HepG2 (cell line): ENCODE results near the gene PHF19. TPM values are rescaled to one million over a fixed set of nuclear protein-coding genes. Genes with fewer than 3 reads are reported as not detected.

ENCODE experiments used
- ATAC-seq: fragments of 200-7000 bp; cut with Tn5 transposase; 3 replicates; pipeline ENCODE4 v1.9.1; 2020; ENCODE audit warnings: mild to moderate bottlenecking, moderate library complexity
- BruUV-seq: library from RNA; stranded (reverse); fragments of 400-500 nt; replicated peaks from 2 replicates; lab custom pipeline; 2021; lab: Mats Ljungman, UMichigan
- CTCF ChIA-PET: fragments of 300-600 bp; formaldehyde crosslinking; extraction: SDS; loops from one replicate; lab custom pipeline; 2021; ENCODE audit warnings: low total read pairs, inconsistent platforms, low intra/inter-chr PET ratio; lab: Yijun Ruan, JAX
- POLR2A ChIA-PET: fragments of 350-600 bp; sonication (Branson Sonifier 250); formaldehyde crosslinking; loops from one replicate; lab custom pipeline; 2020; ENCODE audit warnings: antibody characterized with exemption, inconsistent platforms; lab: Yijun Ruan, JAX
- DNase-seq: peaks from one replicate; pipeline ENCODE4 v3.0.0-alpha.2; 2015; ENCODE audit warnings: low spot score
- FAIRE-seq: peaks from 3 replicates; lab custom pipeline; 2011; peaks lifted over from hg19 to GRCh38; lab: Jason Lieb, UNC
- H2AFZ ChIP-seq: one replicate; pipeline ENCODE4 v1.6.1; 2011; ENCODE audit warnings: low read length, inconsistent platforms
- H3K27ac ChIP-seq: fragments of 300-600 bp; 3 replicates; pipeline ENCODE4 v1.8.0; 2011; ENCODE audit warnings: mixed run types, mild to moderate bottlenecking, mixed read lengths, low read length, inconsistent platforms; ENCODE audit not compliant: insufficient read depth; ENCODE audit errors: extremely low read length
- H3K27me3 ChIP-seq, 2 experiments: fragments of 200-600 bp in 1 of 2; 2 replicates in 1 of 2; 3 replicates in 1 of 2; pipeline versions ENCODE4 v1.6.0 to v1.8.0; 2011; ENCODE audit warnings: low read length in 2 of 2, mild to moderate bottlenecking in 2 of 2, moderate library complexity in 2 of 2, inconsistent platforms in 1 of 2; ENCODE audit not compliant: insufficient read depth in 2 of 2, control insufficient read depth in 1 of 2
- H3K36me3 ChIP-seq, 2 experiments: fragments of 200-600 bp in 1 of 2; replicated peaks in 1 of 2; 2 replicates in 1 of 2; 3 replicates in 1 of 2; pipeline versions ENCODE4 v1.5.1 to v1.8.0; 2011; ENCODE audit warnings: low read length in 2 of 2, inconsistent platforms in 1 of 2; ENCODE audit not compliant: insufficient read depth in 2 of 2, control insufficient read depth in 1 of 2
- H3K4me1 ChIP-seq: 2 replicates; pipeline ENCODE4 v1.5.1; 2012; ENCODE audit warnings: low read length, inconsistent platforms; ENCODE audit not compliant: insufficient read depth
- H3K4me2 ChIP-seq: 2 replicates; pipeline ENCODE4 v1.6.0; 2011; ENCODE audit warnings: low read depth, low read length, inconsistent platforms
- H3K4me3 ChIP-seq, 3 experiments: fragments of 200-600 bp in 1 of 3; sonication (generic), shearing (Covaris generic) in 1 of 3; replicated peaks in 1 of 3; 2 replicates each; pipeline ENCODE4 v1.5.1; 2011 to 2016; ENCODE audit warnings: low read length in 3 of 3, inconsistent platforms in 2 of 3, low read depth in 2 of 3, mild to moderate bottlenecking in 2 of 3, control low read depth in 1 of 3, mixed read lengths in 1 of 3; ENCODE audit not compliant: insufficient read depth in 1 of 3
- H3K79me2 ChIP-seq: one replicate; pipeline ENCODE4 v1.6.1; 2011; ENCODE audit warnings: low read length, inconsistent platforms; ENCODE audit not compliant: insufficient read depth
- H3K9ac ChIP-seq: 2 replicates; pipeline ENCODE4 v1.6.0; 2011; ENCODE audit warnings: mild to moderate bottlenecking, low read depth, low read length, inconsistent platforms; ENCODE audit not compliant: insufficient read depth
- H3K9me3 ChIP-seq: 2 replicates; pipeline ENCODE4 v1.5.1; 2012; ENCODE audit warnings: mild to moderate bottlenecking, low read length
- H4K20me1 ChIP-seq: 2 replicates; pipeline ENCODE4 v1.6.0; 2011; ENCODE audit warnings: inconsistent platforms, mild to moderate bottlenecking, low read length, moderate library complexity; ENCODE audit not compliant: insufficient read depth
- ATF7-NPFF ChIP-seq: sonication (generic); formaldehyde crosslinking; IDR thresholded peaks from 2 replicates; pipeline ENCODE4 v1.8.1; 2023; ENCODE audit warnings: mild to moderate bottlenecking, low read depth, missing genetic modification reagents, moderate library complexity
- HIC2 ChIP-seq: sonication (generic); formaldehyde crosslinking; IDR thresholded peaks from 2 replicates; pipeline ENCODE4 v1.9.0; 2022; ENCODE audit warnings: low read depth, missing genetic modification reagents
- MATR3 ChIP-seq: sonication (generic); formaldehyde crosslinking; IDR thresholded peaks from 2 replicates; pipeline ENCODE4 v1.4.0; 2020; ENCODE audit warnings: missing genetic modification reagents
- NFE2L1 ChIP-seq: sonication (generic); formaldehyde crosslinking; IDR thresholded peaks from 2 replicates; pipeline ENCODE4 v1.4.0; 2020; ENCODE audit warnings: missing genetic modification reagents, mild to moderate bottlenecking, borderline replicate concordance
- NFYB ChIP-seq: sonication (generic); formaldehyde crosslinking; IDR thresholded peaks from 2 replicates; pipeline ENCODE4 v1.4.0; 2020; ENCODE audit warnings: missing genetic modification reagents
- PPARG ChIP-seq: conservative IDR thresholded peaks from 2 replicates; pipeline ENCODE4 v1.6.1; 2016; ENCODE audit warnings: missing biosample characterization, missing genetic modification reagents
- RBM22 ChIP-seq: fragments of 200-400 bp; formaldehyde crosslinking; optimal IDR thresholded peaks from 2 replicates; pipeline ENCODE3; 2017; ENCODE audit warnings: mild to moderate bottlenecking, low read length, moderate library complexity
- REL ChIP-seq: sonication (generic); formaldehyde crosslinking; conservative IDR thresholded peaks from 2 replicates; pipeline ENCODE4 v1.8.0; 2022; ENCODE audit warnings: mild to moderate bottlenecking, missing genetic modification reagents, moderate library complexity
- ZNF430 ChIP-seq: sonication (generic); formaldehyde crosslinking; IDR thresholded peaks from 2 replicates; pipeline ENCODE4 v1.9.0; 2021; ENCODE audit warnings: mild to moderate bottlenecking, missing genetic modification reagents
- ZNF644 ChIP-seq: IDR thresholded peaks from 2 replicates; pipeline ENCODE4 v1.6.1; 2016; ENCODE audit warnings: low read depth
- WGBS: methylation state at CpG from one replicate; pipeline ENCODE4 v1.1.6; 2017; ENCODE audit warnings: low lambda C conversion rate; 5-methylcytosine and 5-hydroxymethylcytosine counted together
- in situ Hi-C: cut with HindIII; loops from 2 replicates; pipeline ENCODE4 v1.10.0; 2017; ENCODE audit warnings: low pct_unique_long_range_greater_than_20kb; ENCODE audit not compliant: extremely low pct_ligation_motif_present
- intact Hi-C: fragments of 100-400 bp; cut with micrococcal nuclease; formaldehyde crosslinking; loops from one replicate; pipeline ENCODE4 v1.10.0; 2022; ENCODE audit not compliant: unreplicated experiment
- polyA plus RNA-seq, 8 experiments: library from polyadenylated mRNA; depleted of rRNA in 3 of 8; stranded (reverse) in 7 of 8; unstranded in 1 of 8; fragments of >200 nt; fragmentation: Illumina TruSeq in 4 of 8; extraction: Trizol in 4 of 8; gene quantifications; 2 replicates each; pipeline versions ENCODE4 v1.2.1 to v1.2.3, GENCODE V29; 2011 to 2016; ENCODE audit warnings: low read depth in 4 of 8, missing spikeins in 1 of 8, mixed read lengths in 1 of 8; ENCODE audit not compliant: insufficient read depth in 1 of 8
- total RNA-seq, 5 experiments: library from RNA; depleted of rRNA; stranded (reverse); fragments of >200 nt; fragmentation: Illumina TruSeq; extraction: Trizol; gene quantifications; 2 replicates each; pipeline ENCODE4 v1.2.3, GENCODE V29; 2016; ENCODE audit warnings: low read depth in 1 of 5
- TF ChIP-seq, protein P1 (sequence below): sonication (generic); formaldehyde crosslinking; conservative IDR thresholded peaks from 2 replicates; pipeline ENCODE4 v1.4.0; 2020; ENCODE audit warnings: missing genetic modification reagents
- TF ChIP-seq, protein P2 (sequence below): sonication (generic); formaldehyde crosslinking; IDR thresholded peaks from 2 replicates; pipeline ENCODE4 v1.4.0; 2020; ENCODE audit warnings: missing genetic modification reagents

The PHF19 gene
- total and polyA plus RNA-seq, 2 of the 13 experiments (the other 11 are each of a cell fraction or from before 2014, with no cell fraction given), result 29.7 to 41.3 TPM

GRCh38 chr9:120915854-120916470 is 39.0 kb upstream of the PHF19 start:
- Histone ChIP-seq H3K36me3 (no peaks in the 10 kb centered on the region), H2AFZ (no peak overlapping the region), H3K79me2 (no peaks in the 10 kb centered on the region), H3K4me2 (no peak overlapping the region), H3K27me3 (no peaks in the 10 kb centered on the region; a peak in 1 of 5 replicates), H3K4me3 (no peak overlapping the region), H3K4me1 (peaks cover 27% of the 10 kb centered on the region), H3K27ac (no peak overlapping the region), H3K9ac (no peak overlapping the region), H3K9me3 (no peaks in the 10 kb centered on the region), H4K20me1 (no peaks in the 10 kb centered on the region)
- TF ChIP-seq ZNF644 (CRISPR knock-in tag) (no peak), MATR3 (no peak), NFYB (CRISPR knock-in tag) (no peak), ZNF430 (no peak), HIC2 (CRISPR knock-in tag) (no peak), RBM22 (no peak), ATF7-NPFF (CRISPR knock-in tag) (no peak), NFE2L1 (CRISPR knock-in tag) (no peak), PPARG (no peak), REL (CRISPR knock-in tag) (no peak)
- TF ChIP-seq, protein P1, sequence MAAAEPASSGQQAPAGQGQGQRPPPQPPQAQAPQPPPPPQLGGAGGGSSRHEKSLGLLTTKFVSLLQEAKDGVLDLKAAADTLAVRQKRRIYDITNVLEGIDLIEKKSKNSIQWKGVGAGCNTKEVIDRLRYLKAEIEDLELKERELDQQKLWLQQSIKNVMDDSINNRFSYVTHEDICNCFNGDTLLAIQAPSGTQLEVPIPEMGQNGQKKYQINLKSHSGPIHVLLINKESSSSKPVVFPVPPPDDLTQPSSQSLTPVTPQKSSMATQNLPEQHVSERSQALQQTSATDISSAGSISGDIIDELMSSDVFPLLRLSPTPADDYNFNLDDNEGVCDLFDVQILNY (CRISPR knock-in tag), result no peak
- TF ChIP-seq, protein P2, sequence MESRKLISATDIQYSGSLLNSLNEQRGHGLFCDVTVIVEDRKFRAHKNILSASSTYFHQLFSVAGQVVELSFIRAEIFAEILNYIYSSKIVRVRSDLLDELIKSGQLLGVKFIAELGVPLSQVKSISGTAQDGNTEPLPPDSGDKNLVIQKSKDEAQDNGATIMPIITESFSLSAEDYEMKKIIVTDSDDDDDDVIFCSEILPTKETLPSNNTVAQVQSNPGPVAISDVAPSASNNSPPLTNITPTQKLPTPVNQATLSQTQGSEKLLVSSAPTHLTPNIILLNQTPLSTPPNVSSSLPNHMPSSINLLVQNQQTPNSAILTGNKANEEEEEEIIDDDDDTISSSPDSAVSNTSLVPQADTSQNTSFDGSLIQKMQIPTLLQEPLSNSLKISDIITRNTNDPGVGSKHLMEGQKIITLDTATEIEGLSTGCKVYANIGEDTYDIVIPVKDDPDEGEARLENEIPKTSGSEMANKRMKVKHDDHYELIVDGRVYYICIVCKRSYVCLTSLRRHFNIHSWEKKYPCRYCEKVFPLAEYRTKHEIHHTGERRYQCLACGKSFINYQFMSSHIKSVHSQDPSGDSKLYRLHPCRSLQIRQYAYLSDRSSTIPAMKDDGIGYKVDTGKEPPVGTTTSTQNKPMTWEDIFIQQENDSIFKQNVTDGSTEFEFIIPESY (CRISPR knock-in tag), result no peak
- DNase-seq (no peak), ATAC-seq (no peak), FAIRE-seq (no peak)
- intact Hi-C loops, result no loop called here
- no TSS peak for BruUV-seq
- 58% methylated on average over 5 of the region's 5 CpGs for WGBS
- ChIA-PET CTCF (no interaction called here), POLR2A (interaction anchor here (1.0 kb wide), 1 partner anchor 123 kb away, joined by 3 read pairs; the partner anchor contains the start of gene FBXW2)
- in situ Hi-C loops, result no loop called here
